H1 (cell line): ENCODE measurements around the gene EPHA1. TPM values are rescaled to one million over a fixed set of nuclear protein-coding genes. Genes with fewer than 3 reads are reported as not detected.
A peak's percentile ranks its signal among the peaks of the same experiment; 100 is the strongest.

ENCODE experiments used
- CTCF ChIA-PET: fragments of 300-600 bp; sonication (Branson Sonifier 250); formaldehyde crosslinking; loops from one replicate; lab custom pipeline; 2021; ENCODE audit not compliant: partially characterized antibody; lab: Charles Lee
- POLR2A ChIA-PET: fragments of 300-600 bp; sonication (Branson Sonifier 250); formaldehyde crosslinking; loops from one replicate; lab custom pipeline; 2021; ENCODE audit warnings: inconsistent platforms; ENCODE audit not compliant: partially characterized antibody; lab: Charles Lee
- DNase-seq, 2 experiments: peaks; one replicate each; pipeline versions ENCODE4 v3.0.0 to v3.0.0-alpha.2; 2010 to 2022; ENCODE audit warnings: low spot score in 2 of 2, low read depth in 1 of 2, mixed read lengths in 1 of 2
- FAIRE-seq: peaks from 2 replicates; lab custom pipeline; 2011; peaks lifted over from hg19 to GRCh38; lab: Jason Lieb, UNC
- H2AFZ ChIP-seq: 2 replicates; pipeline ENCODE4 v1.8.1; 2012; ENCODE audit warnings: low read length, inconsistent platforms
- H2AK5ac ChIP-seq: 2 replicates; pipeline ENCODE4 v1.6.1; 2013; ENCODE audit warnings: low read depth, low read length
- H2BK120ac ChIP-seq: replicated peaks from 2 replicates; pipeline ENCODE3; 2013; ENCODE audit warnings: low read depth, low read length, inconsistent platforms
- H2BK12ac ChIP-seq: 2 replicates; pipeline ENCODE4 v1.6.1; 2013; ENCODE audit warnings: low read depth, low read length
- H2BK15ac ChIP-seq: 2 replicates; pipeline ENCODE4 v1.6.1; 2013; ENCODE audit warnings: low read length
- H2BK20ac ChIP-seq: 2 replicates; pipeline ENCODE4 v1.6.1; 2013; ENCODE audit warnings: low read length
- H2BK5ac ChIP-seq: 2 replicates; pipeline ENCODE4 v1.6.1; 2013; ENCODE audit warnings: low read depth, low read length
- H3K14ac ChIP-seq: 2 replicates; pipeline ENCODE4 v1.6.1; 2013; ENCODE audit warnings: inconsistent platforms; ENCODE audit not compliant: insufficient read length
- H3K18ac ChIP-seq: 2 replicates; pipeline ENCODE4 v1.6.1; 2013; ENCODE audit warnings: low read length; ENCODE audit errors: extremely low read depth
- H3K23ac ChIP-seq: 2 replicates; pipeline ENCODE4 v1.6.1; 2013; ENCODE audit warnings: inconsistent platforms; ENCODE audit not compliant: insufficient read length
- H3K23me2 ChIP-seq: 2 replicates; pipeline ENCODE4 v1.6.1; 2013; ENCODE audit warnings: low read depth, low read length
- H3K27ac ChIP-seq: 2 replicates; pipeline ENCODE4 v1.6.1; 2011; ENCODE audit warnings: low read depth, low read length, inconsistent platforms
- H3K27me3 ChIP-seq, 4 experiments: replicated peaks in 1 of 4; 1 replicate in 1 of 4; 2 replicates in 3 of 4; pipeline versions ENCODE4 v1.6.1 to v1.8.1; 2011 to 2013; ENCODE audit warnings: low read length in 3 of 4, mild to moderate bottlenecking in 3 of 4, inconsistent platforms in 2 of 4, mixed read lengths in 2 of 4, moderate library complexity in 1 of 4; ENCODE audit not compliant: control insufficient read depth in 3 of 4, insufficient read depth in 3 of 4; ENCODE audit errors: extremely low read depth in 1 of 4
- H3K36me3 ChIP-seq, 4 experiments: 2 replicates each; pipeline versions ENCODE4 v1.6.1 to v1.8.1; 2011 to 2013; ENCODE audit warnings: mild to moderate bottlenecking in 4 of 4, low read length in 3 of 4, moderate library complexity in 2 of 4, control low read depth in 1 of 4, inconsistent platforms in 1 of 4; ENCODE audit not compliant: insufficient read depth in 4 of 4, control insufficient read depth in 2 of 4
- H3K4ac ChIP-seq: replicated peaks from 2 replicates; pipeline ENCODE3; 2013; ENCODE audit warnings: low read length, low read depth, mixed read lengths, inconsistent platforms; ENCODE audit not compliant: insufficient read length
- H3K4me1 ChIP-seq, 4 experiments: replicated peaks in 1 of 4; 1 replicate in 1 of 4; 2 replicates in 3 of 4; pipeline versions ENCODE4 v1.6.1 to v1.8.1; 2011 to 2013; ENCODE audit warnings: low read length in 3 of 4, inconsistent platforms in 2 of 4, mixed read lengths in 1 of 4; ENCODE audit not compliant: insufficient read depth in 4 of 4, control insufficient read depth in 3 of 4
- H3K4me2 ChIP-seq, 2 experiments: 2 replicates each; pipeline versions ENCODE4 v1.6.1 to v1.8.1; 2011 to 2013; ENCODE audit warnings: low read depth in 2 of 2, low read length in 2 of 2, control low read depth in 1 of 2, inconsistent platforms in 1 of 2, mild to moderate bottlenecking in 1 of 2; ENCODE audit not compliant: insufficient read depth in 1 of 2
- H3K4me3 ChIP-seq, 4 experiments: fragments of 200-600, 300-600 bp in 1 of 4; sonication (generic), shearing (Covaris generic), sonication (Bioruptor Twin) in 1 of 4; 2 replicates each; pipeline versions ENCODE4 v1.5.1 to v1.8.1; 2011 to 2016; ENCODE audit warnings: low read length in 4 of 4, low read depth in 3 of 4, control low read depth in 2 of 4, inconsistent platforms in 2 of 4, mild to moderate bottlenecking in 2 of 4, mixed read lengths in 1 of 4, moderate library complexity in 1 of 4; ENCODE audit not compliant: insufficient read depth in 2 of 4; ENCODE audit errors: extremely low read depth in 1 of 4
- H3K56ac ChIP-seq: replicated peaks from 2 replicates; pipeline ENCODE3; 2013; ENCODE audit warnings: low read depth, mild to moderate bottlenecking, mixed read lengths, low read length, inconsistent platforms; ENCODE audit not compliant: insufficient read length
- H3K79me1 ChIP-seq: 2 replicates; pipeline ENCODE4 v1.6.1; 2013; ENCODE audit warnings: low read depth, low read length, control low read depth
- H3K79me2 ChIP-seq, 2 experiments: 2 replicates each; pipeline versions ENCODE4 v1.6.1 to v1.8.1; 2012 to 2013; ENCODE audit warnings: low read length in 2 of 2, mild to moderate bottlenecking in 2 of 2, inconsistent platforms in 1 of 2; ENCODE audit not compliant: insufficient read depth in 2 of 2, control insufficient read depth in 1 of 2
- H3K9ac ChIP-seq, 4 experiments: replicated peaks in 1 of 4; 1 replicate in 1 of 4; 2 replicates in 3 of 4; pipeline versions ENCODE4 v1.6.1 to v1.8.1; 2011 to 2013; ENCODE audit warnings: low read depth in 3 of 4, low read length in 3 of 4, control low read depth in 2 of 4, mild to moderate bottlenecking in 2 of 4, moderate library complexity in 2 of 4, inconsistent platforms in 1 of 4; ENCODE audit errors: extremely low read depth in 1 of 4
- H3K9me3 ChIP-seq, 2 experiments: 2 replicates each; pipeline versions ENCODE4 v1.6.1 to v1.8.1; 2012 to 2013; ENCODE audit warnings: mild to moderate bottlenecking in 2 of 2, moderate library complexity in 2 of 2, control low read depth in 1 of 2, inconsistent platforms in 1 of 2, low read depth in 1 of 2, low read length in 1 of 2, mixed read lengths in 1 of 2; ENCODE audit not compliant: insufficient read depth in 2 of 2
- H4K20me1 ChIP-seq, 2 experiments: replicated peaks in 1 of 2; 2 replicates each; pipeline versions ENCODE3 to v1.8.1; 2011 to 2013; ENCODE audit warnings: inconsistent platforms in 2 of 2, low read length in 2 of 2, mild to moderate bottlenecking in 1 of 2; ENCODE audit not compliant: insufficient read depth in 2 of 2, control insufficient read depth in 1 of 2
- H4K5ac ChIP-seq: 2 replicates; pipeline ENCODE4 v1.6.1; 2013; ENCODE audit warnings: low read length, low read depth, mixed read lengths, inconsistent platforms; ENCODE audit not compliant: insufficient read length
- H4K8ac ChIP-seq: 2 replicates; pipeline ENCODE4 v1.8.0; 2013; ENCODE audit warnings: mild to moderate bottlenecking, moderate library complexity, low read length, inconsistent platforms; ENCODE audit not compliant: insufficient read depth; ENCODE audit errors: extremely low read depth
- H4K91ac ChIP-seq: replicated peaks from 2 replicates; pipeline ENCODE3; 2013; ENCODE audit warnings: low read length, mixed read lengths, inconsistent platforms; ENCODE audit not compliant: insufficient read length
- CHD2 ChIP-seq: IDR thresholded peaks from 2 replicates; pipeline ENCODE4 v1.6.1; 2012; ENCODE audit warnings: low read length, improper control_type of control experiment
- JUND ChIP-seq: IDR thresholded peaks from 2 replicates; pipeline ENCODE4 v1.6.1; 2011; ENCODE audit warnings: mild to moderate bottlenecking, improper control_type of control experiment, low read length
- KDM4A ChIP-seq: IDR thresholded peaks from one replicate; pipeline ENCODE4 v1.7.1; 2012; ENCODE audit warnings: low read depth, mild to moderate bottlenecking, moderate library complexity, low read length, inconsistent platforms; ENCODE audit not compliant: severe bottlenecking
- KDM5A ChIP-seq: fragments of 200-600 bp; IDR thresholded peaks from 2 replicates; pipeline ENCODE4 v1.7.1; 2012; ENCODE audit warnings: mild to moderate bottlenecking, low read length, inconsistent platforms, mixed read lengths
- MAFK ChIP-seq: IDR thresholded peaks from 2 replicates; pipeline ENCODE4 v1.6.1; 2012; ENCODE audit warnings: low read depth, mild to moderate bottlenecking, improper control_type of control experiment, low read length
- POLR2AphosphoS5 ChIP-seq: IDR thresholded peaks from 2 replicates; pipeline ENCODE4 v1.6.1; 2011; ENCODE audit warnings: low read depth, low read length
- SIN3A ChIP-seq, 2 experiments: IDR thresholded peaks in 1 of 2; conservative IDR thresholded peaks in 1 of 2; 2 replicates each; pipeline ENCODE4 v1.6.1; 2011 to 2012; ENCODE audit warnings: low read length in 2 of 2, improper control_type of control experiment in 1 of 2, low read depth in 1 of 2, mild to moderate bottlenecking in 1 of 2
- SIRT6 ChIP-seq: IDR thresholded peaks from one replicate; pipeline ENCODE4 v1.7.1; 2012; ENCODE audit warnings: low read length, inconsistent platforms
- WGBS, 2 experiments: shearing (Covaris generic) in 1 of 2; methylation state at CpG; one replicate each; pipeline versions ENCODE4 v1.1.6 to v1.1.7; 2013 to 2015; ENCODE audit warnings: low lambda C conversion rate in 2 of 2, mixed read lengths in 2 of 2, inconsistent platforms in 1 of 2, low coverage in 1 of 2, missing lambda C conversion rate in 1 of 2; ENCODE audit not compliant: insufficient replicate concordance in 2 of 2, insufficient coverage in 1 of 2, insufficient read length in 1 of 2; ENCODE audit errors: extremely low coverage in 1 of 2, missing lambda C conversion rate in 1 of 2; 5-methylcytosine and 5-hydroxymethylcytosine counted together
- polyA plus RNA-seq, 7 experiments: library from polyadenylated mRNA; depleted of rRNA in 3 of 7; stranded (reverse) in 5 of 7; unstranded in 2 of 7; fragments of >200 nt in 5 of 7; fragments of 200-250 nt in 2 of 7; gene quantifications; 1 replicate in 5 of 7; 2 replicates in 1 of 7; 4 replicates in 1 of 7; pipeline versions ENCODE4 v1.2.1 to v1.2.3, GENCODE V29; 2011 to 2013; ENCODE audit warnings: missing spikeins in 2 of 7, mixed read lengths in 2 of 7
- total RNA-seq: library from RNA; stranded (reverse); fragmentation: NEBNext Ultra II Directional; extraction: Animal tissue kit (Norgen Biotek cat#: 25700); gene quantifications from 2 replicates; pipeline ENCODE4 v1.2.1, GENCODE V29; 2021

Gene EPHA1
- total and polyA plus RNA-seq, 2 of the 8 experiments (the other 6 are each of a cell fraction or from before 2014, with no cell fraction given) = 86.5 to 133 TPM

DNA sequence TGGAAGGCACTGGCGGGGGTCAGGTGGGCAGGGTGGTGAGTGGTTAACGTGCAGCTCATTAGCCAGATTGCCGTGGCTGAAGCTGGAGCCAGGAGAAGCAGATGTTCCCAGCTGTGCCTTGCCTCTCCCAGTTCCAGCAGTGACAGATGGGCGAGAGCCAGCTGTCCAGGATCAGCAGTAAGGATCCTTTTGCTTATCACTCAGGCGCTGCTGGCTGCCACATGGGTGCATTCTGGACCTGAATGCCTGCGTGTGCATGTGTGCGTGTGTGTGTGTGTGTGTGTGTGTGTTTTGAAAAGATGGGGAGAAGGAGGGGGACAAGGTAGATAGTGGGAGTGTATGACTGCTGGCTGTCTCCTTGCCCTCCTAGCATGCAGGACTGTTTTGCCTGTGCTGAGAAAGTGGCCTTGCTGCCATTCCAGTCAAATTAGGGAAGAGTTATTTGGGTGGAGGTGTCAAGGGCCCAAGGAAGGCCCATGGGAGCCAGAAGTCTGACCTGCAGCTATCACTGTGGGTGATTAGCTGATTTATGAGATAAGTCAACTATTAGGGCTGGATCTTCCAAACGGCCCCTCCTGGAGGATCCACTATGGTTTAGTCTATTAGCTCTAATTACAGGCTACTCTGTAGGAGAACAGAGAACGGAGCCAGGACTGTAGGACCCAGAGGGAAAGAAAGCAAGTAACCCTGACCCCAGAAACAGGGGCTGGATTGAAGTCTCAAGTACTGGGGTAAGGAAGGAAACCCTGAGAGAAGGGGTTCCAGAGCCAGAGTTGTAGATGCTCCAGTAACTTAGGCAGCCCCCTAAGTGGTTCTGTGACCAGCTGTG is 3.3 kb downstream of the EPHA1 start:
- no peaks in the 10 kb centered on the region for H3K9me3 ChIP-seq
- H3K14ac ChIP-seq = no peak overlapping the region
- FAIRE-seq = no peak
- WGBS, 2 experiments = 74% methylated on average over 8 of the region's 9 CpGs; no CpG with 5 or more reads in 1 of the 2 experiments
- peaks cover 9 to 19% (median 16%) of the 10 kb centered on the region in 4 experiments; a peak in 7 of 8 replicates for H3K36me3 ChIP-seq
- peak overlapping the region; percentile 76; the same call in 1 of the 2 replicates for H2BK15ac ChIP-seq
- peaks cover 17 to 34% (median 26%) of the 10 kb centered on the region in 4 experiments for H3K4me1 ChIP-seq
- peaks cover 17% of the 10 kb centered on the region for H3K79me1 ChIP-seq
- H3K79me2 ChIP-seq = peaks cover 0 to 54% of the 10 kb centered on the region in 2 experiments; a peak in 3 of 4 replicates
- peaks cover 14% of the 10 kb centered on the region for H3K23me2 ChIP-seq
- no peak overlapping the region for H4K5ac ChIP-seq
- peaks cover 3 to 8% of the 10 kb centered on the region in 2 experiments for H4K20me1 ChIP-seq
- H3K27ac ChIP-seq = no peak overlapping the region; the same call in 1 of the 2 replicates
- H3K18ac ChIP-seq = peak overlapping the region; percentile 73
- no peak overlapping the region for H3K9ac ChIP-seq
- peak overlapping the region; percentile 82 for H3K4ac ChIP-seq
- peak overlapping the region; percentile 83; the same call in 1 of the 2 replicates for H2BK20ac ChIP-seq
- H2BK12ac ChIP-seq = peak overlapping the region; percentile 91; the same call in 1 of the 2 replicates
- no peak for DNase-seq
- ChIA-PET POLR2A (interaction anchor here (0.7 to 25.2 kb wide), 13 partner anchors 9 to 117 kb away, joined by 3 to 518 read pairs (median 4); partner anchors contain the start of genes CASP2, FAM131B and ZYX), CTCF (interaction anchor here (0.9 to 23.5 kb wide), 9 partner anchors 11 to 165 kb away, joined by 4 to 359 read pairs (median 50); partner anchors contain the start of gene ZYX)
- peak overlapping the region; percentile 54 to 96 for H3K4me2 ChIP-seq
- H3K23ac ChIP-seq = no peak overlapping the region
- H2AFZ ChIP-seq = no peak overlapping the region
- peak overlapping the region; percentile 34 for H4K91ac ChIP-seq
- no peak overlapping the region for H4K8ac ChIP-seq
- H3K56ac ChIP-seq = no peak overlapping the region
- H3K27me3 ChIP-seq = no peaks in the 10 kb centered on the region
- H2BK120ac ChIP-seq = no peak overlapping the region
- H2BK5ac ChIP-seq = peak overlapping the region; percentile 73
- H2AK5ac ChIP-seq = peak overlapping the region; percentile 90; the same call in 1 of the 2 replicates
- peak overlapping the region in 1 of 4 experiments; percentile 90; a peak in 3 of 8 replicates for H3K4me3 ChIP-seq
- no peak for TF ChIP-seq SIRT6
- no peak for TF ChIP-seq KDM5A
- no peak for TF ChIP-seq CHD2
- no peak for TF ChIP-seq SIN3A (conservative IDR thresholded peaks at IDR 0.05 in 1 of 2, IDR thresholded peaks at IDR 0.05 in 1 of 2; ENCODE audit: low read depth in 1 of 2, low read length in 2 of 2)
- no peak for TF ChIP-seq KDM4A
- no peak for TF ChIP-seq JUND
- TF ChIP-seq MAFK = no peak
- TF ChIP-seq POLR2AphosphoS5 = no peak
